H1 (cell line): Measurements from ENCODE around the gene CA5A.

ENCODE experiments used
- CEBPB ChIP-seq: IDR thresholded peaks from 2 replicates; pipeline ENCODE4 v1.6.1; 2012; ENCODE audit warnings: low read depth, low read length
- CREB1 ChIP-seq: IDR thresholded peaks from 2 replicates; pipeline ENCODE4 v1.6.1; 2012; ENCODE audit warnings: inconsistent platforms
- CTCF ChIP-seq, 3 experiments: IDR thresholded peaks; 1 replicate in 2 of 3; 2 replicates in 1 of 3; pipeline versions ENCODE4 v1.5.1 to v1.6.1; 2011; ENCODE audit warnings: low read length in 3 of 3, mild to moderate bottlenecking in 3 of 3, inconsistent platforms in 2 of 3, low read depth in 1 of 3, moderate library complexity in 1 of 3; ENCODE audit not compliant: insufficient read depth in 1 of 3; ENCODE audit errors: control extremely low read depth in 1 of 3
- EZH2 ChIP-seq: fragments of 200-600 bp; sonication (generic); IDR thresholded peaks from 2 replicates; pipeline ENCODE4 v1.7.1; 2012; ENCODE audit warnings: low read depth, mild to moderate bottlenecking, moderate library complexity, low read length, inconsistent platforms; ENCODE audit not compliant: severe bottlenecking
- NANOG ChIP-seq: IDR thresholded peaks from 2 replicates; pipeline ENCODE4 v1.6.1; 2011; ENCODE audit warnings: low read length, low read depth, mild to moderate bottlenecking, inconsistent platforms; ENCODE audit not compliant: insufficient read depth, poor library complexity, severe bottlenecking
- POLR2A ChIP-seq, 2 experiments: IDR thresholded peaks; 1 replicate in 1 of 2; 2 replicates in 1 of 2; pipeline ENCODE4 v1.6.1; 2011; ENCODE audit warnings: low read depth in 2 of 2, low read length in 2 of 2, mild to moderate bottlenecking in 2 of 2; ENCODE audit errors: control extremely low read depth in 1 of 2
- YY1 ChIP-seq: IDR thresholded peaks from 2 replicates; pipeline ENCODE4 v1.6.1; 2011; ENCODE audit warnings: low read depth, mild to moderate bottlenecking, low read length

- TF ChIP-seq CTCF (IDR thresholded peaks at IDR 0.05; ENCODE audit: control extremely low read depth in 1 of 3, insufficient read depth in 1 of 3, low read depth in 1 of 3, low read length in 3 of 3), result no peak
- TF ChIP-seq EZH2, result no peak
- TF ChIP-seq CEBPB, result no peak
- no peak for TF ChIP-seq CREB1
- no peak for TF ChIP-seq POLR2A (IDR thresholded peaks at IDR 0.05; ENCODE audit: control extremely low read depth in 1 of 2, low read depth in 2 of 2, low read length in 2 of 2)
- no peak for TF ChIP-seq YY1
- no peak for TF ChIP-seq NANOG
Observed at GRCh38 chr16:87970186-87970585, 33.9 kb upstream of the CA5A start.
